Activated naive CD8-positive, alpha-beta T cell treated with anti-CD3 and anti-CD28 coated beads, Interleukin-2, amount 50 U/mL, for 24 hours (primary cell): Measurements from ENCODE around the gene PDXK.
A peak's percentile ranks its signal among the peaks of the same experiment; 100 is the strongest.
"Not testable (repeated sequence)": the region's sequence is repeated elsewhere in the genome, so short reads cannot be mapped to it uniquely, and the experiment has no call there.

Experiments
- ATAC-seq: fragments of 150-1000 bp; cut with Tn5 transposase; one replicate; pipeline ENCODE4 v1.10.0; 2021
- DNase-seq: peaks from one replicate; pipeline ENCODE4 v3.0.0; 2021
- H3K27ac Mint-ChIP-seq: one replicate; pipeline ENCODE4 v1.8.0; 2021; ENCODE audit warnings: mild to moderate bottlenecking, mixed read lengths
- H3K27me3 Mint-ChIP-seq: one replicate; pipeline ENCODE4 v1.8.0; 2021; ENCODE audit warnings: mixed read lengths
- H3K36me3 Mint-ChIP-seq: one replicate; pipeline ENCODE4 v1.8.0; 2021; ENCODE audit warnings: low read depth, mixed read lengths
- H3K4me1 Mint-ChIP-seq: one replicate; pipeline ENCODE4 v1.8.0; 2021; ENCODE audit warnings: mixed read lengths
- H3K4me3 Mint-ChIP-seq: one replicate; pipeline ENCODE4 v1.8.0; 2021; ENCODE audit warnings: mild to moderate bottlenecking, moderate library complexity, mixed read lengths
- H3K9me3 Mint-ChIP-seq: one replicate; pipeline ENCODE4 v1.8.0; 2021; ENCODE audit warnings: mixed read lengths

The PDXK gene

DNA sequence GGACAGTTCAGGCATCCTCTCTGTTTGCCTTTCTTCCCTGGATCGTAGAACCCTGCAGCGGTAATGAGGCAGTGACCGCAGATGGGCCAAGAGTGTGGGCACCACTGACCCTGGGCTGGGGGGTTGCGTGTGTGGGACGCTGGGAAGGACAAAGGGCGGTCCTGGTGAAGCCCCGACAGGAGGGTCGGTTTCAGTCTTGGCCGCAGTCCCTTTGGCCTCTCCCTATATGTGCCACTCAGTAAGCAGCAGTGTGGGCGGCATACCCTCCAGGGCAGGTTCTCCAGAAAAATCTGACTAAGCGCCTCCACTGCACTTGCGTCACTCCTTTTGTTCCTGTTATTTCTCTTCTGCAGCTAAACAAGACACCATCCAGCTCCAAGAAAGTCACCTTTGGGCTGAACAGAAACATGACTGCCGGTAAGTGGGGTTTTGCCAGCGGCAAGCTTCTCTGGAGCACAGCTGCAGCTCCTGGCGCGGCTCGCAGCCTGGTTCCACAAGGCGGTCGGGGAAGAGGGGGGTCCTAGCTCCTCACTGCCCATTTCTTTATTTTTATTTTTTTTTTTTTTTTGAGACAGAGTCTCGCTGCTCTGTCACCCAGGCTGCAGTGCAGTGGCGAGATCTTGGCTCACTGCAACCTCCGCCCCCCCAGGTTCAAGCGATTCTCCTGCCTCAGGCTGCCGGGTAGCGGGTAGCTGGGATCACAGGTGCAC, 27.7 kb upstream of the PDXK start:
- DNase-seq, result no peak
- no peak overlapping the region for H3K27ac Mint-ChIP-seq
- no peak for ATAC-seq
- H3K4me1 Mint-ChIP-seq, result no peaks in the 10 kb centered on the region
- H3K9me3 Mint-ChIP-seq, result no peaks in the 10 kb centered on the region
- H3K36me3 Mint-ChIP-seq, result peaks cover 58% of the 10 kb centered on the region
- H3K4me3 Mint-ChIP-seq, result no peak overlapping the region
- no peaks in the 10 kb centered on the region for H3K27me3 Mint-ChIP-seq

GRCh38 chr21:43691801-43692200, 27.1 kb upstream of the PDXK start:
- H3K36me3 Mint-ChIP-seq, result peaks cover 58% of the 10 kb centered on the region
- no peak overlapping the region for H3K4me3 Mint-ChIP-seq
- no peak overlapping the region for H3K27ac Mint-ChIP-seq
- H3K27me3 Mint-ChIP-seq, result no peaks in the 10 kb centered on the region
- H3K9me3 Mint-ChIP-seq, result no peaks in the 10 kb centered on the region
- ATAC-seq (no peak), DNase-seq (no peak)
- H3K4me1 Mint-ChIP-seq, result no peaks in the 10 kb centered on the region

GRCh38 chr21:43692949-43693348, 26.0 kb upstream of the PDXK start:
- ATAC-seq, result no peak
- H3K27ac Mint-ChIP-seq, result no peak overlapping the region
- H3K4me3 Mint-ChIP-seq, result no peak overlapping the region
- DNase-seq, result no peak
- no peaks in the 10 kb centered on the region for H3K9me3 Mint-ChIP-seq
- no peaks in the 10 kb centered on the region for H3K27me3 Mint-ChIP-seq
- H3K4me1 Mint-ChIP-seq, result no peaks in the 10 kb centered on the region
- H3K36me3 Mint-ChIP-seq, result peaks cover 57% of the 10 kb centered on the region

DNA sequence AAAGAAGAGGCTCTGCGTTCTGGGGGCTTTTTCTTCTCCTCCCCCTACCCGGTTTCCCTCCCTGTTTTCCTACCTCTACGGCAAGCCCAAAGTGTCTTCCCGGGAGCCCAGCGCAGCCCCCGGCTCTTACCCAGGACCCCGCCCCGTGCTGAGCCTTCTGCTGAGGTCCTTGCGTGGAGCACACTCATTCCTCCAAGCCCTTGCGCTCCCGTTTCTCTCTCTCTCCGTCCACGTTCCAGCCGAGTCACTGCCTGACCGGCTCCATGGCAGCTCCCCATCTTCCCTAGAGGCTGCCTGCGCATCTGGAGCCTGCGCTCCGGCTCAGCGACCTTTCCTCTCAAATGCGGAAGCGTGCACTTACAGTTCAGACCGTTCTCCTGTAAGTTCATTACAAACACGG, 24.9 kb upstream of the PDXK start:
- Mint-ChIP-seq H3K4me3 (no peak overlapping the region), H3K9me3 (no peaks in the 10 kb centered on the region), H3K27ac (peak overlapping the region; percentile 14), H3K27me3 (no peaks in the 10 kb centered on the region), H3K4me1 (no peaks in the 10 kb centered on the region), H3K36me3 (peaks cover 63% of the 10 kb centered on the region)
- no peak for ATAC-seq
- DNase-seq, result no peak

GRCh38 chr21:43694437-43695079, 24.4 kb upstream of the PDXK start:
- Mint-ChIP-seq H3K4me3 (no peak overlapping the region), H3K27me3 (no peaks in the 10 kb centered on the region), H3K36me3 (peaks cover 63% of the 10 kb centered on the region), H3K9me3 (no peaks in the 10 kb centered on the region), H3K27ac (no peak overlapping the region), H3K4me1 (no peaks in the 10 kb centered on the region)
- no peak for DNase-seq
- no peak for ATAC-seq

GRCh38 chr21:43696214-43696613, 22.7 kb upstream of the PDXK start:
- no peaks in the 10 kb centered on the region for H3K9me3 Mint-ChIP-seq
- H3K4me1 Mint-ChIP-seq, result peaks cover 2% of the 10 kb centered on the region
- no peak for DNase-seq
- no peak for ATAC-seq
- H3K27me3 Mint-ChIP-seq, result no peaks in the 10 kb centered on the region
- H3K27ac Mint-ChIP-seq, result no peak overlapping the region
- H3K36me3 Mint-ChIP-seq, result peaks cover 51% of the 10 kb centered on the region
- H3K4me3 Mint-ChIP-seq, result no peak overlapping the region

DNA sequence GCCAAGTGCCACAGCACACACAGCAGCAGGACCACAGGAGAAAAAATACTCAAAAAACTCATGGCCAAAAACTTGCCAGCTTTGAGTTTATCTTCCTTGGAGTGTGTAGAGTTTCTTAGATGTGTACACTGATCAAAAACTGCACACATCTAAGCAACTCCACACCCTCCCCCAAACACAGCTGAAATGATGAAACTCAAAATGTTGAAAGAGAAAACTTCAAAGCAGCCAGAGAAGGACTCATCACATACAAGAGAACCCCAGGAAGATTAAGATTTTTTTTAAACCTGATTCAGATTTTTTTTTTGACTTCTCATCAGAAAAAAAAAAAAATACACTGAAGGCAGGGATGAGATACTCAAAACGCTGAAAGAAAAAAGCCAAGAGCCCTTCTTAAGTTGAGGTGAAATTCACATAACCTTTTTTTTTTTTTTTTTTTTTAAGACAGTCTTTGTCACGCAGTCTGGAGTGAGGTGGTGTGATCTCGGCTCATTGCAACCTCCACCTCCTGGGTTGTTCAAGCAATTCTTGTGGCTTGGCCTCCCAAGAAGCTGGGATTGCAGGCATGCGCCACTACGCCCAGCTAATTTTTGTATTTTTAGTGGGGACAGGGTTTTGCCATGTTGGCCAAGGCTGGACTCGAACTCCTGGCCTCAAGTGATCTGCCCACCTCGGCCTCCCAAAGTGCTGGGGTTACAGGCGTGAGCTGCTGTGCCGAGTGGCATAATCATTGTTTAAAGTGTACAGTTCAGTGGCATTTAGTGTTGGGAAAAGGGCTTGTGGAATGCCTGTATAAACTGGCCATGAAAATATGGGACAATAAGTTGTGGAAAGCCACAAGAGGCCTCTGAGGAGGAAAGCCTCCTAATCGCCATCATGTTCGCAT, 20.9 kb upstream of the PDXK start:
- no peak for DNase-seq
- H3K36me3 Mint-ChIP-seq, result peaks cover 46% of the 10 kb centered on the region
- no peak overlapping the region for H3K27ac Mint-ChIP-seq
- no peaks in the 10 kb centered on the region for H3K9me3 Mint-ChIP-seq
- H3K4me1 Mint-ChIP-seq, result peaks cover 7% of the 10 kb centered on the region
- no peak for ATAC-seq
- H3K27me3 Mint-ChIP-seq, result peaks cover 3% of the 10 kb centered on the region
- H3K4me3 Mint-ChIP-seq, result no peak overlapping the region

GRCh38 chr21:43699492-43699777, 19.5 kb upstream of the PDXK start:
- ATAC-seq, H3K9me3 Mint-ChIP-seq, H3K27me3 Mint-ChIP-seq, DNase-seq, H3K4me3 Mint-ChIP-seq, H3K27ac Mint-ChIP-seq: not testable (repeated sequence)
- H3K36me3 Mint-ChIP-seq, result peaks cover 34% of the 10 kb centered on the region
- peaks cover 13% of the 10 kb centered on the region for H3K4me1 Mint-ChIP-seq

DNA sequence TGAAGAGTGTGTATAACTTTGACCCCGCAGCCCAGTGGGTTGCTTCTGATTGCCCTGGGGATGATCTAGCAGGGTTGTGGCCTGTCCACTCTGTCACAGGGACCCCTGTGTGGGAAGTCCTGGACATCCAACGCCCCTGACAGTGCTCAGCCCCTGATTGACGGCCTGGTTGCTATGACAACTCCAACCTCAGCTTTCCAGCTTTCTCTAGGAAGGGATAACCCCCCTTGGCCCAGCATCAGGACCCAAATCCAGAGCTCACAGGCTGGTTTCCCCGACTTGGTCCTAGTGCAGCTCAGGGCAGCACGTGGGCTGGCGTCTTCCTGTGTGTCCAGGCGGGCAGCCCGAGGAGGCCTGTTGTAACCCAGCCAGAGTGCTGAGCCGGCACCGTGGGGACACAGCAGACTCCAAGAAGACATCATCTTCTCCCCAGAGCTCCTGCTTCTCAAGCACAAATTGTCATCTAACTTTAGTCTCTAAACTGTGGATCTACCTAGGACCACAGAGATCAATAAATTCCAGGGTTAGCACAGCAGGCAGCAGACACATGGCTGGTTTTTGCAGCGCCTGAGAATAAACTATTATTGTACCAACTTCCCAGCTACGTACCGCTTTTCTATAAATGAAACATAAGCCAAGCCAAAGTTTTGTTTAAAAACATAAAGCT, 18.9 kb upstream of the PDXK start:
- Mint-ChIP-seq H3K9me3 (no peaks in the 10 kb centered on the region), H3K27me3 (peaks cover 3% of the 10 kb centered on the region), H3K4me3 (no peak overlapping the region), H3K4me1 (peaks cover 13% of the 10 kb centered on the region), H3K27ac (no peak overlapping the region), H3K36me3 (peaks cover 30% of the 10 kb centered on the region)
- DNase-seq, result no peak
- no peak for ATAC-seq

GRCh38 chr21:43701936-43702784, 16.8 kb upstream of the PDXK start:
- peaks cover 3% of the 10 kb centered on the region for H3K27me3 Mint-ChIP-seq
- H3K36me3 Mint-ChIP-seq, result peaks cover 12% of the 10 kb centered on the region
- H3K4me3 Mint-ChIP-seq, result no peak overlapping the region
- ATAC-seq (no peak), DNase-seq (no peak)
- no peaks in the 10 kb centered on the region for H3K9me3 Mint-ChIP-seq
- no peak overlapping the region for H3K27ac Mint-ChIP-seq
- H3K4me1 Mint-ChIP-seq, result peaks cover 13% of the 10 kb centered on the region

- ATAC-seq (no peak), DNase-seq (no peak)
- no peak overlapping the region for H3K4me3 Mint-ChIP-seq
- peaks cover 9% of the 10 kb centered on the region for H3K36me3 Mint-ChIP-seq
- H3K27me3 Mint-ChIP-seq, result peaks cover 3% of the 10 kb centered on the region
- H3K27ac Mint-ChIP-seq, result no peak overlapping the region
- peaks cover 13% of the 10 kb centered on the region for H3K4me1 Mint-ChIP-seq
- H3K9me3 Mint-ChIP-seq, result no peaks in the 10 kb centered on the region
These were observed 16.2 kb upstream of the PDXK start for GRCh38 chr21:43702785-43703034.

DNA sequence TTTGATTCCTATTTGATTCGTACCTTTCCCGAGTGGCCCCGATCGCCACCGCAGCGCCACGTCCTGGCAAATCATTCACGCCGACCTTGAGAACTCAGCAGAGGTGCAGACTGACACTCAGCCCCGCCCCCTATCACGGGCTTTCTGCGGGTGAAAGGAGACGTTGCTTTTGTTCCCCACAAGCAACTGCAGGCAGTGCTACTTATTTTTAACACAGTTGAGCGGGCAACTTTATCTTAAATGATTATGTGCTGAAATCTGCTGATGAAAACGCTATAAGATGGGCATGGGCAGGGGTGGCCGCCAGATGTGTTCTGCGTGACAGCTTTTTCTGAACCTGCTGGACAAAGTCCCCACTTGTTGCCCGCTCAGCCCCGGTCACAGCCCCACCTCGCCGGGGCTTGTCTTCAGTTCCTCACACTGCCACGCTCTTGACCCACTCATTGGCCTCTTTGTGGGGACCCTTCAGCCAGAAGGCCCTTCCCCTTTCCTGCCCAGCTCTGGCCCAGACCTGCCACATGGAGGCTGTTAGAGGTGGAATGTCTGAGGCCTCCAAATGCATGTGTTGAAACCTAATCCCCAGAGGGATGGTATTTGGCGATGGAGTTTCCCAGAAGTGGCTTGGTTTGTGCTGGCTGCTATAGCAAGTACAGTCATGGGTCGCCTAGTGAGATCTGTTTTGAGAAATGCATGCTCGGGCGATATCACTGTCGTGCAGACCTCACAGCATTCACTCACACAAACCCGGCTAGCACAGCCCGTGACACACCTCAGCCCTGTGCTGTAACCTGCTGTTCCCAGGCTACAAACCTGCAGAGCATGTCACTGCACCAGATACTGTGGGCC, 15.7 kb upstream of the PDXK start:
- H3K27ac Mint-ChIP-seq, result no peak overlapping the region
- H3K4me3 Mint-ChIP-seq, result no peak overlapping the region
- peaks cover 13% of the 10 kb centered on the region for H3K4me1 Mint-ChIP-seq
- peak; percentile 13 for ATAC-seq
- H3K36me3 Mint-ChIP-seq, result peaks cover 5% of the 10 kb centered on the region
- peak; percentile 34 for DNase-seq
- no peaks in the 10 kb centered on the region for H3K9me3 Mint-ChIP-seq
- H3K27me3 Mint-ChIP-seq, result peaks cover 3% of the 10 kb centered on the region

GRCh38 chr21:43707462-43707861, 11.5 kb upstream of the PDXK start:
- Mint-ChIP-seq H3K9me3 (no peaks in the 10 kb centered on the region), H3K4me1 (peaks cover 10% of the 10 kb centered on the region), H3K36me3 (no peaks in the 10 kb centered on the region), H3K4me3 (no peak overlapping the region), H3K27ac (no peak overlapping the region), H3K27me3 (peaks cover 10% of the 10 kb centered on the region)
- DNase-seq, result no peak
- no peak for ATAC-seq
